Stimulated activated CD8-positive, alpha-beta memory T cell treated with anti-CD3 and anti-CD28 coated beads, Interleukin-15, amount 100 ng/mL, for 24 hours (primary cell): Measurements from ENCODE around the gene RNF5.
"Not testable (repeated sequence)": the region's sequence is repeated elsewhere in the genome, so short reads cannot be mapped to it uniquely, and the experiment has no call there.

Experiments used
- DNase-seq: peaks from one replicate; pipeline ENCODE4 v3.0.0-alpha.2; 2020; ENCODE audit warnings: low read depth

Gene RNF5

DNA sequence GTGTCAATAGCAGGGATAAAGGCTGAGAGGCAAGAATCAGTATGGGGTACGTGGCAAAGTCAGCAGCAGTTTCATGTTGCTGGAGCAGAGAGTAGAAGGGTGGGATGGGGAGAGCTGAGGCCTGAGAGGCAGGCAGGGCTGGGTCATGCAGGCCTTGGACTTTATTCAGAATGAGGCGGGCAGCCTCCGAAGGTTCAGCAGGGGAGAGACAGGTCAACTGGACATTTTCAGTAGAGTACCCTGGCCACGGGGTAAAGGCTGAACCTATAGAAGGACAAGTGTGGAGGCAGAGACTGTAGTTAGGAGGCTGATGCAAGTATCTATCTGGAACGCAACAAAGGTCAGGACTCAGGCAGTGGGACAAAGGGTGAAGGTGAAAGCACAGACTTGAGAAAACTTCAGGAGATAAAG is 32.0 kb downstream of the RNF5 start:
- DNase-seq, result no peak

DNA sequence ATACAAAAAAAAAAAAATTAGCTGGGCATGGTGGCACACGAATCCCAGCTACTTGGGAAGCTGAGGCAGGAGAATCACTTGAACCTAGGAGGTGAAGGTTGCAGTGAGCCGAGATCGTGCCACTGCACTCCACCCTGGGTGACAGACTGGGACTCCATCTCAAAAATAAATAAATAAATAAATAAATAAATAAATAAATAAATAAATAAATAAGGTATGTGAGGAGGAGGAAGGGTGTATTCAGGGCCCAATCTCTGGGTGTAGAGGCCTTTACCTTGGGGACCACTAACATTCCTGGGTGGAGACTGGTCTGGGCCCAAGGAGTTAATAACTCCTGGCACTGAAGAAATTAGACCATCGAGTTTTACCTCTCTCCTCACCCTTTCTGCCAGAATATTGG is 33.2 kb downstream of the RNF5 start:
- not testable (repeated sequence) for DNase-seq

DNA sequence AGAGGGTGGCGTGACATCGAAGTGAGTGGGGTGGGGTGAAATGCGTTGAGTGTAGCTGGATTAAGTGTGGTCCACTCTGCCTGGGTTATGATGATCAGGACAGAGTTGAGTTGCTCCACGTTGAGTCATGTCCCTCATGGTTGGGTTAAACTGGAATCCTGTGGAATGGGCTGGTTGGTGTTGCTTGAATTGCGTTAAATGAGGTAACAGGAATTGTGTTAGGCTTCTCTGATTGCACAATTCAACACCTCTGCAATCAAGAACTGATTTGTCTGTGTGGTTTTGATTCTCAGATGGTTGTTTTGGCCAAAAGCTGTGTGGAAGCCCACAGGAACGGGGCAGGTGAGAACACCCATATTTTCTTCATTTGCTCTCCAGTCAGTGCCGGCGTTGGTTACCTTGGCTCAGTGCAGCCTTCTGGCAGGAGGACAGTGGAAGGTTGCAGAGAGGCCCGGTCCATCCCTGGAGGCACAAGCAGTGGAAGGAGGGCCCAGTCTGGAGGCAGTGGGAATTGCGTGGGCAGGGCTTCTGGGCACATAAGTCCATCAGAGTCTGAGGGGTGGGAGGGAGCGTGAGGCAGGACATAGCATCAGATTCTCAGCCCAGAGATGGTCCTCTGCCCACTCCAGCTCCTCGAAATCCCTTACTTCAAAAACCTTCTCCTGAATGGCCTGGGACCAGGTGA is 34.0 kb downstream of the RNF5 start:
- no peak for DNase-seq

DNA sequence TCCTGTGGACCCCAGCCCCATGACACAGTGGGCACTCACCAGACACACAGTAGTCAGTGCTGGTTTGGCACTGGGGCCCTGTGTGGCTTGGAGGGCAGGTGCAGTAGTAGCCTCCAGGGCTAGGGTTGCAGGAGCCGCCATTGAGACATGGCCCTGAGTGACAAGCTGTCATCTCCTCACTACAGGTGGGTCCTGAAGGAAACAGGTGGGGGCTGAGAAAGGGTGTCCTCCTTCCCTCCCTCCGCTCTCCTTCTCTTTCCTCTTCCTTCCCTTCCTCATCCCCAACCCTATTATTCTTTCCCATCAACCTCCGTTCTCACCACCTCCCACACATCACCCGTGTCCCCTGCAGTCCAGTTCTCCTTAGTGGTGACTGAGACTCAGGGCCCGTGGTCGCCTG is 35.4 kb downstream of the RNF5 start:
- no peak for DNase-seq

DNA sequence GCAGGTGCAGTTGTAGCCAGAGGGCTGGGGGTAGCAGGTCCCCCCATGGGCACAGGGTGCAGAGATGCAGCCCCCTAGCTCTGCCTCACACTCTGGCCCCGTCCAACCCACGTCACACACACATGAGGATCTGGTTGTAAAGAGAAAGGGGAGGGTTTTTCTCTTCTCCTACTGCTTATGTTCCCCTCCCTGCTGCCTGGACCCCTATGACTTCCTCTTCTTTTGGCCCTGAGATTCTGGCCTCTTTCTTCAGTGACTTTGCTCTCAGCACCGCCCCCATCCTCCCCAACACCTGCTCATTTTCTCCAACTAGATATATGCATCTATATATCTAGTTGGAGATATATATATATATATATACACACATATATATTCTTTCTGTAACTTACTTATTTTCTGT is 35.9 kb downstream of the RNF5 start:
- DNase-seq, result no peak

DNA sequence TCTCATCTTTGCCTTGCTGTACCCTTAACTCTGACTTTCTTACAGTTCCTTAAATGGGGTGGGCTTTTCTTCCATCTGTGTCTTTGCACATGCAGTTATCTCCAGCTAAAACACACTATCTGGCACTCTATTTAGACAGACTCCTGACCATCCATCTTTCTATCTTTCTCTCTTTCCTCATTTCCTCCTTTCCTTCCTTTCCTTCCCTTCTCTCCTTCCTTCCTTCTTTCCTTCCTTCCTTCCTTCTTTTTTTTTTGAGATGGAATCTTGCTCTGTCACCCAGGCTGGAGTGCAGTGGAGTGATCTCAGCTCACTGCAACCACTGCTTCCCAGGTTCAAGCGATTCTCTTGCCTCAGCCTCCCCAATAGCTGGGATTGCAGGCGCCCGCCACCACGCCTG is 37.4 kb downstream of the RNF5 start:
- no peak for DNase-seq

DNA sequence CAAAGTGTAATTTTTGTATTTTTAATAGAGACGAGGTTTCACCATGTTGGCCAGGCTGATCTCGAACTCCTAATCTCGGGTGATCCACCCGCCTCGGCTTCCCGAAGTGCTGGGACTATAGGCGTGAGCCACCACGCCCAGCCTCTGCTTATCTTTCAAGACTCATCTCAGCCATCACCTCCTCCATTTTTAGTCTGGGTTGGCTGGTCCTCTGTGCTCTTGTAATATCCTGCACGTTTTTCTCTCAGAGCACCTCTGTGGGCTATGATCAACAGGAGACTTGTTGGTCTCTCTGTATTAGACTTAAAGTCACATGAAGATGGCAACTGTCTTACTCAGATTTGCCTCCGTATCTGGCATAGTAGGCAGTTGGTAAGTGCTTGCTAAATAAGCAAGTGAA is 38.1 kb downstream of the RNF5 start:
- no peak for DNase-seq

DNA sequence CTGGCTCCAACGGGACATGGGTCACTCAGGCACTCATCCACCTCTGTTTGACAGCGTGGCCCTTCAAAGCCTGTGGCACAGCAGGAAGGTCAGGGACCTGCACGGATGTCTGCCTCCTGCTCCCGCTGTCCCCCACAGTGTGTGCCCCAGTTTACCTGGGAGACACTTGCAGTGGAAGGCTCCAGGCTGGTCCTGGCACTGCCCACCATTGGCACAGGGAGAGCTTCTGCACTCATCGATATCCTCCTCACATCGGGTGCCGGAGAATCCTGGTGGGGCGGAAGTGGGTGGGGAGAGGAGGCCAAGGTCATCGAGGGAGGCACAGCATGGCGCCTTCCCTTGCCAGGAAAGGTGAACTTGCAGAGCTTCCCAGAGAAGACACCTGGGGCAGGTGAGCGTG is 38.8 kb downstream of the RNF5 start:
- DNase-seq, result no peak

DNA sequence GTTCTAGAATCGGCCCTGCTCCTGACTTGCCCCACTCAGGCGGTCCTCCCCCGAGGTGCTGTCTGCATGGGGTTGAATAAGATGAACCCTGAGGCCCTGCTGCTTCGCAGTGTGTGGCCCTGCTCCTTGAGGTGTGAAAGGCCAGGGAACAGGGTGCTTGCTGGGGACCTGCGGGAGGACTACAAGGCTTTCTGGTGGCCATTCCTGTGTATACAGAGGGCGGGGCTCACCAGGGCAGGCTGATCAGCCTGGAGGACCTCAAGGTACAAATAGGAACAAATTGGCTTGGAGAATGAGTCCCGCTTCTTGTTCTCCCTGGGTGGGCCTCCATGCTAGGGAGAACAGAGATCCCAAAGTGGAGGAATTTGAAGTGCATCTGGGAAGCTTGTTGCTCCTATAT is 40.0 kb downstream of the RNF5 start:
- DNase-seq, result no peak

DNA sequence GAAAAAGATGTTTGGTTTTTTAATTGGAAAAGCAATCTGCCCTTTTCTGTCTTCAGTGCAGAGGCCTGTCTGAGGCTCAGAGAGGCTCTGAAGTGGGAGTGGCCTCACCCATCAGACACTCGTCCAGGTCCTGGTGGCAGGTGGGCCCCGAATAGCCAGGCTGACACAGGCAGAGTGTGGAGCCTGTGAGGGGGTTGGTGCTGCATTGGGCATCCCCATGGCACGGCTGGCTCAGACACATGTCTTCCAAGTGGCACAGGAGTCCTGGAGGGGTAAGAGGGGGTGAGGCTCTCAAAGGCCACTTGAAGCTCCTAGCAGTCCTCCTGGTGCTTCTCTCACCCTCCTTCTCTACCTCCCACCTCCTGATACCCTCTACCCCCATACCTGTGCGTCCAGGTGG is 41.8 kb downstream of the RNF5 start:
- no peak for DNase-seq

DNA sequence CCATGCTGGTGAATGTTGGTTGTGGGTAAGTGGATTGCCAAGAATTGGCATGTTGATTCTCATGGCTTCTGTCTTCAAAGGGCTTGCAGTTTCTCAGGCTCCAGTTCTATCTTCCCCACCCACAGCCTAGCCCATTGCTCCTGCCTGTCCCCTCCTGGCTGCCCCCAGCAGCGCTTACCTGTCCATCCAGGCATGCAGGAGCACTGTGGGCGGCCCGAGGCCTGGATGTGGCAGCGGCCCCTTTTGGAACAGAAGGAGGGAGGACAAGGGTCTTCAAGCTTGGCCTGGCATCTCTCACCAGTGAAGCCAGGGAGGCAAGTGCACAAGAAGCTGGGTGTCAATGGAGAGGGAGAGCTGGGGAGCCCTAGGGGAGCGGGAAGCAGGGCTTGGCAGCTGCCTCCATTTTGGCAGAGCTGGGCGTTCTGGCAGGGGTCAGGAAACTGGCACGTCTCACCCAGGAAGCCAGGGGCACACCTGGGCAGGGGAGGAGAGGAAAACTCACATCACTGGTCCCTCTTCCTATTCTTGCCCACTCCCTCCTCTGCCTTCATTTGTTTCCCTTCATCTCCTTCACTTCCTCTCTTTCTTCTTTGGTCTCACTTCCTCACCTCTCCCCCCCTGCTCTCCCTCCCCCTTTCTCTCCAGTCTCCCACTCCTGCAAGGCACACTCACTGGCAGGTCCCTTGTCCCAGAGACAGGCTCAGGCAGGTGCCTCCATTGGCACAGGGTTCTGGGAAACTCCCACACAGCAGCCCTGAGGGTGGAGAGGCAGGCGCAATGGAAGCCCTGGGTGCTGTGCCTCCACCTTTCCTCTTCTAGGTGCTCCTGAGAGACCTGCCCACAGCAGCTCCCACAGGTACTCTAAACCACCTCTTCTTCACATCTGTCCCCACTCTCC is 44.4 kb downstream of the RNF5 start:
- no peak for DNase-seq

DNA sequence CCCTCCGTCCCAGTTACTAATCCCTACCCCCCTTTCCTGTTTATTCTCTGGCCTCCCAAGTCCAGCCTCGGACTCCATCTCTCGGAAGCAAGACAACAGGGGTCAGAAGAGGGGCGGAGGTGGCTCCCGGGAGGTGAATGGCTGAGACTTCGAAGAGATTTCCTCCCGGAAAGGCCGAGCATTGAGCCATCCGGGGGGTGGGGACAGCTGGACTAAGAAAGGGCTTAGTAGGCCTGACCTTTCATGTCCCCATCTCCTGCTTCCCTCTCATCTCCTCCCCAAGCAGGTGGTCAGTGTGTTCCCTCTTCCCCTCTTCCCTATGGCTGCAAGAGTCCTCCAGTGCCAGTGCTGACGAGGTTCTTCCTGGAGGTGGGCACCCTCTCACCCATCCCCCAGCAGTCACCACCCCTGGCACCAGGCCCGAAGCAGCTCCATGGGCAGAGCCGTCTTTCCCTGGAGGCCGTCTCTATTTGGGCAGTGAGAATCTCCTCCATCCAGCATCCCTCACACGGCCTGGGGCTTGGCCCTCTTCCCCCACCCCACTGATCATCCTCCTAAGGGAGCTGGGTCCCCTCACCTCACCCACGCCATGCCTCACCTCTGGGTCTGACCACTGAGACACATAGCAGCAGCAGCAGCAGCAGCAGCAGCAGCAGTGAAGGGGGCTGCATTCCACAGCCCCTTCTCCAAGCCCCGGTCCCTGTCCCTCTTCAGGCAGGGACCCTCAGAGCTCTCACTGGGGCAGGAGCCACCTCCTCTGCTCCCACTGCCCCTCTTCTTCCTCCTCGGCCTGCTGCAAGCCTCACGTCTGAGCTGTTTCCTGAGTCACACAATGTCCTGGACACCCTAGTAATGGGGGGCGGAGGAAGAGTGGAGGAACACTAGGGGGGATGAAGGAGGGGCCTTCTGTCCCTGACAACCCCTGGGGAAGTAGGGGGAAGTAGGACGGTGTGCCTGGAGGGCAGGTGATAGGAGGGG is 45.3 kb downstream of the RNF5 start, which contains the start of gene NOTCH4:
Gene NOTCH4 (minus strand): TSS at position 810 of the 978 bp plus-strand sequence. CDS start 139 bp downstream, at position 671.
- no peak for DNase-seq

DNA sequence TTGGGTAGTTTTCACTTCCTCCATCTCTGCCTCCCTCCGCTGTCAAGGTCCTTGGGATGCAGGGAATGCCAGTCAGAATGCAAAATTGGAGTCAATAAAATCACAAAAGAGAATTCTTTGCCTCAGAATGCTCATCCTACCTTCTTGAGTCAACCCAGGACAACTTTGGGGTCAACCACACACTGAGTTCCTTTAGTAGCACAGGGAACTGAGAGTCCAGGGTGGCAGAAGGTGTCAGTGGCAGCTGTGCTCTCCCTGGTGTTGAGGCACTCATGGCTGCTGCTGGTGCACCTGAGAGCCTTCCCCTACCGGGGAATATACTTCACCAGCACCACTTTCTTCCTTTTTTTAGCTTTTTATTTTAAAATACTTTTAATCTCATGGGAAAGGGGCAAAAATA is 46.5 kb downstream of the RNF5 start:
- DNase-seq, result no peak

DNA sequence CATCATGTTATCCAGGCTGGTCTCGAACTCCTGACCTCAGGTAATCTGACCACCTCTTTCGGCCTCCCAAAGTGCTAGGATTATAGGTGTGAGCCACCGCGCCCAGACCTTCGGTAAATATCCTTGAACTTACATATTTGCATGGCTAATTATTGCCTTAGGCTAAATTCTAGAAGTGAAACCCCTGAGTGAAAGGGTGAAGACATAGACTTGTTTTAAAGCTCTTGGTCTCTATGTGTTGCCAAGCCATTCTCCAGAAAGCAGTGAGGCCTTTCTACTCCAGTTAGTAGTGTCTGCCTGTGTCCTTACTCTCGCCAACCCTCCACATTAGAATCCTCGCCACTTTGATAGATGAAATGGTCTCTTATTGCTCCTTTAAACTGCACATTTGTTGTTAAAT is 48.2 kb downstream of the RNF5 start:
- DNase-seq, result no peak
